Panc1 (cell line): ENCODE results near the gene ZP2.

Source experiments
- POLR2AphosphoS5 ChIP-seq: IDR thresholded peaks from 2 replicates; pipeline ENCODE4 v1.6.1; 2012; ENCODE audit warnings: mild to moderate bottlenecking, low read depth, low read length, moderate library complexity
- SIN3A ChIP-seq: IDR thresholded peaks from 2 replicates; pipeline ENCODE4 v1.6.1; 2012; ENCODE audit warnings: low read depth, mild to moderate bottlenecking, low read length, moderate library complexity, borderline replicate concordance; ENCODE audit not compliant: insufficient read depth

DNA sequence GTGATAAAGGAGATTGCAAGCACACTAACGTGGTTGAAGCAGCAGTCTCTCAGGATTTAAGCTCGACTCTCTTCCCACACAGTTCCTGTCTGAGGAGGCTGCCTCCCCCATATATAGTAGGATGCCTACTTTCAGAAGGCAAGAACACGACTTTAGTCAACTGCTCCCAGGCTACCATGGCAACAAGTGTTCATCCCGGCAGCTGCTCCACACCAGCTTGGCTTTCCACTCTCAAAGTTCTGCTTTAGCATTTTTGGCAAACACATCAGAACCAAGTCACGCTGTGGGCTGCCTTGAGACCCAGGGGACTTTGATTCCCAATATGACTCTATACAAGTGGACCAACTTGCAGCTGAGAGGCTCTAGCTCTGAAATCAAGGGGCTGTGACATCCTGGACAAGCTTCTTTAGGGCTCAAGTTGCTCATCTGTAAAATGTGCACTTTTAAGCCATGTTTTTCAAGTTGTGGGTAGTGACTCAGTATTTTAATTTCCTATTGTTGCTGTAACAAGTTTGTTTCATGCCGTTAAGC is 16.5 kb downstream of the ZP2 start:
- TF ChIP-seq POLR2AphosphoS5 (no peak), SIN3A (no peak)
